HepG2 (cell line): ENCODE measurements around the gene SALL4. TPM values are rescaled to one million over a fixed set of nuclear protein-coding genes. Genes with fewer than 3 reads are reported as not detected.

ENCODE experiments used
- AKAP8 ChIP-seq: sonication (generic); formaldehyde crosslinking; IDR thresholded peaks from 2 replicates; pipeline ENCODE4 v1.5.1; 2020; ENCODE audit warnings: mild to moderate bottlenecking, missing genetic modification reagents
- ATF7-NPFF ChIP-seq: sonication (generic); formaldehyde crosslinking; IDR thresholded peaks from 2 replicates; pipeline ENCODE4 v1.8.1; 2023; ENCODE audit warnings: mild to moderate bottlenecking, low read depth, missing genetic modification reagents, moderate library complexity
- IRX3 ChIP-seq: sonication (generic); formaldehyde crosslinking; IDR thresholded peaks from 2 replicates; pipeline ENCODE4 v1.8.1; 2023; ENCODE audit warnings: mild to moderate bottlenecking, low read depth, missing genetic modification reagents, borderline replicate concordance
- MZF1 ChIP-seq: sonication (generic); formaldehyde crosslinking; IDR thresholded peaks from 2 replicates; pipeline ENCODE4 v1.8.1; 2023; ENCODE audit warnings: mild to moderate bottlenecking, missing genetic modification reagents, borderline replicate concordance
- NONO ChIP-seq, 2 experiments: fragments of 450-650 bp in 1 of 2; sonication (generic) in 1 of 2; formaldehyde crosslinking in 1 of 2; IDR thresholded peaks in 1 of 2; conservative IDR thresholded peaks in 1 of 2; 2 replicates each; pipeline versions ENCODE4 v1.6.1 to v1.8.0; 2017 to 2022; ENCODE audit warnings: mild to moderate bottlenecking in 1 of 2, missing genetic modification reagents in 1 of 2, moderate library complexity in 1 of 2
- SATB2 ChIP-seq: sonication (generic); formaldehyde crosslinking; IDR thresholded peaks from 2 replicates; pipeline ENCODE4 v1.5.0; 2020; ENCODE audit warnings: missing genetic modification reagents
- ZBTB7B ChIP-seq: sonication (generic); formaldehyde crosslinking; IDR thresholded peaks from 2 replicates; pipeline ENCODE4 v1.4.0; 2020; ENCODE audit warnings: missing genetic modification reagents
- ZNF501 ChIP-seq: sonication (generic); formaldehyde crosslinking; IDR thresholded peaks from 2 replicates; pipeline ENCODE4 v1.5.1; 2020; ENCODE audit warnings: mild to moderate bottlenecking, moderate library complexity, missing genetic modification reagents
- ZNF598 ChIP-seq: sonication (generic); formaldehyde crosslinking; IDR thresholded peaks from 2 replicates; pipeline ENCODE4 v1.5.1; 2020; ENCODE audit warnings: mild to moderate bottlenecking, missing genetic modification reagents, borderline replicate concordance
- polyA plus RNA-seq, 8 experiments: library from polyadenylated mRNA; depleted of rRNA in 3 of 8; stranded (reverse) in 7 of 8; unstranded in 1 of 8; fragments of >200 nt; fragmentation: Illumina TruSeq in 4 of 8; extraction: Trizol in 4 of 8; gene quantifications; 2 replicates each; pipeline versions ENCODE4 v1.2.1 to v1.2.3, GENCODE V29; 2011 to 2016; ENCODE audit warnings: low read depth in 4 of 8, missing spikeins in 1 of 8, mixed read lengths in 1 of 8; ENCODE audit not compliant: insufficient read depth in 1 of 8
- total RNA-seq, 5 experiments: library from RNA; depleted of rRNA; stranded (reverse); fragments of >200 nt; fragmentation: Illumina TruSeq; extraction: Trizol; gene quantifications; 2 replicates each; pipeline ENCODE4 v1.2.3, GENCODE V29; 2016; ENCODE audit warnings: low read depth in 1 of 5
- TF ChIP-seq, protein P1 (sequence below): sonication (generic); formaldehyde crosslinking; IDR thresholded peaks from 2 replicates; pipeline ENCODE4 v1.5.1; 2020; ENCODE audit warnings: missing genetic modification reagents, mild to moderate bottlenecking, borderline replicate concordance
- TF ChIP-seq, protein P2 (sequence below): sonication (generic); formaldehyde crosslinking; conservative IDR thresholded peaks from 2 replicates; pipeline ENCODE4 v1.8.0; 2022; ENCODE audit warnings: missing genetic modification reagents
- TF ChIP-seq, protein P3 (sequence below): sonication (generic); formaldehyde crosslinking; IDR thresholded peaks from 2 replicates; pipeline ENCODE4 v1.5.0; 2020; ENCODE audit warnings: missing genetic modification reagents
- TF ChIP-seq, protein P4 (sequence below): sonication (generic); formaldehyde crosslinking; IDR thresholded peaks from 2 replicates; pipeline ENCODE4 v1.5.0; 2020; ENCODE audit warnings: missing genetic modification reagents
- TF ChIP-seq, protein P5 (sequence below): sonication (generic); formaldehyde crosslinking; IDR thresholded peaks from 2 replicates; pipeline ENCODE4 v1.8.0; 2022; ENCODE audit warnings: low read depth, missing genetic modification reagents
- TF ChIP-seq, protein P6 (sequence below): sonication (generic); formaldehyde crosslinking; IDR thresholded peaks from 2 replicates; pipeline ENCODE4 v1.4.0; 2020; ENCODE audit warnings: missing genetic modification reagents, borderline replicate concordance

SALL4 gene
- total and polyA plus RNA-seq, 2 of the 13 experiments (the other 11 are each of a cell fraction or from before 2014, with no cell fraction given) = 0.33 to 1.8 TPM

DNA sequence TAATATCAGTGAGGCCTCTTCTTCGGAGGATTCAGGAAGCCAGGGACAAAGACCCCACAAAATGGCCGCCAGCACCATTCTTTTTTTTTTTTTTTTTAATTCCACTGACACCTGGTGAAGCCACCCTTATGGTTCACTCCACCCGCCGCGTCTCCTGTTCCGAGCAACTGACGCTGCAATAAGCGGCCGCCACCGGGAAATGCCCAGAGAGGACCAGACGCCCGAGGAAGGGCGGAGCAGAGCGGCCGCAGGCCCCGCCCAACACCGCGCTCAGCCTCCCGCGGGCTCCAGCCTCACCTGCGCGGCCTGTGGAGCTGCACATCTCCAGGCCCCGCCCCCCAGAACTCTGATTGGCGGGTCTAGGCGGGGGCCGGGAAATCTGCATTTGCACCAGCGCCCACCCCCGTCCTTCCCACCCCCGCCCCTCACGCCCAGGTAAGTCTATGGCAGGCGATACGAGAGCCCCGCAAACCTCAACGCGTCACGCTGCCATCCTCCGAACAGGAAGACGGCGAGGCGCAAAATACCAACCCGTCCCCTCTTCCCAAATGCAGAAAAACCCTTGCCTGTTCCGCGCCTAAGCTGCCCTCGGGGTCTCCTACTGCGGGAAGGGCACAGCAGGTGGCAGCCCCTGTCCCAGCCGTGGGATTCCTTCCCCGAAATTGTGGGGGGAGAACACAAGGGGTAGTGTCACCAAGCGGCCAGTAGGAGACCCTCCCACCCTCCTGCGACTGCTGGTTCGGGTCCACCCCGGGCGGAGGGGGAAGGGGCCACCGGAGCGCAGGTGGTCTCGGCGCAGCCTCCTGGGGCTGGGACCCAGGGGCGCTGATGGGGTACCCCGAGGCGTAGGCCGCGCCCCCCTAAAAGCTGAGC lies 35.1 kb downstream of the SALL4 start (continued):
- TF ChIP-seq MZF1 (CRISPR knock-in tag) = no peak
- peak; percentile 68; the same call in 1 of the 2 replicates for TF ChIP-seq ZNF598 (CRISPR knock-in tag)
- TF ChIP-seq NONO (IDR thresholded peaks at IDR 0.05) = no peak
- TF ChIP-seq NONO (CRISPR knock-in tag; conservative IDR thresholded peaks at IDR 0.05) = no peak
- TF ChIP-seq, protein P1, sequence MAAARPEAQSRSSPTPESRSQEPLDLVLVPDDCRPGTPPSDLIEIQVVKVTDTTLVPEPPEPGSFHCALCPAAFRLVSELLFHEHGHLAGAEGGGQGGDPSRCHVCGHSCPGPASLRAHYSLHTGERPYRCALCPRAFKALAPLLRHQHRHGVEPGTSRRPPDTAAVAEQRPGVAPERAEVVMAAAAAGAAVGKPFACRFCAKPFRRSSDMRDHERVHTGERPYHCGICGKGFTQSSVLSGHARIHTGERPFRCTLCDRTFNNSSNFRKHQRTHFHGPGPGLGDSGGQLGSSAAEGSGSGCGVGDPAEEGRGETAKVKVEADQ (CRISPR knock-in tag) = no peak
- TF ChIP-seq IRX3 (CRISPR knock-in tag) = no peak
- peak; percentile 64 for TF ChIP-seq ZBTB7B (CRISPR knock-in tag)
- TF ChIP-seq ATF7-NPFF = peak; percentile 69
- TF ChIP-seq, protein P2, sequence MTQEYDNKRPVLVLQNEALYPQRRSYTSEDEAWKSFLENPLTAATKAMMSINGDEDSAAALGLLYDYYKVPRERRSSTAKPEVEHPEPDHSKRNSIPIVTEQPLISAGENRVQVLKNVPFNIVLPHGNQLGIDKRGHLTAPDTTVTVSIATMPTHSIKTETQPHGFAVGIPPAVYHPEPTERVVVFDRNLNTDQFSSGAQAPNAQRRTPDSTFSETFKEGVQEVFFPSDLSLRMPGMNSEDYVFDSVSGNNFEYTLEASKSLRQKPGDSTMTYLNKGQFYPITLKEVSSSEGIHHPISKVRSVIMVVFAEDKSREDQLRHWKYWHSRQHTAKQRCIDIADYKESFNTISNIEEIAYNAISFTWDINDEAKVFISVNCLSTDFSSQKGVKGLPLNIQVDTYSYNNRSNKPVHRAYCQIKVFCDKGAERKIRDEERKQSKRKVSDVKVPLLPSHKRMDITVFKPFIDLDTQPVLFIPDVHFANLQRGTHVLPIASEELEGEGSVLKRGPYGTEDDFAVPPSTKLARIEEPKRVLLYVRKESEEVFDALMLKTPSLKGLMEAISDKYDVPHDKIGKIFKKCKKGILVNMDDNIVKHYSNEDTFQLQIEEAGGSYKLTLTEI = no peak
- TF ChIP-seq, protein P3, sequence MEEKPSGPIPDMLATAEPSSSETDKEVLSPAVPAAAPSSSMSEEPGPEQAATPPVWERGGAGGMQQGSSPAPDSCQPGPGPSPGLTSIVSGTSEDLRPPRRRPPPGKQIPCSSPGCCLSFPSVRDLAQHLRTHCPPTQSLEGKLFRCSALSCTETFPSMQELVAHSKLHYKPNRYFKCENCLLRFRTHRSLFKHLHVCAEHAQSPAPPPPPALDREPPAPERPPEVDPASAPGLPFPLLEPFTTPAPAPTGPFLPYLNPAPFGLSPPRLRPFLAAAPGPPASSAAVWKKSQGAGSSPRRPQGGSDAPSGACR (CRISPR knock-in tag) = peak; percentile 73; the same call in 1 of the 2 replicates
- peak; percentile 68 for TF ChIP-seq ZNF501
- TF ChIP-seq, protein P4, sequence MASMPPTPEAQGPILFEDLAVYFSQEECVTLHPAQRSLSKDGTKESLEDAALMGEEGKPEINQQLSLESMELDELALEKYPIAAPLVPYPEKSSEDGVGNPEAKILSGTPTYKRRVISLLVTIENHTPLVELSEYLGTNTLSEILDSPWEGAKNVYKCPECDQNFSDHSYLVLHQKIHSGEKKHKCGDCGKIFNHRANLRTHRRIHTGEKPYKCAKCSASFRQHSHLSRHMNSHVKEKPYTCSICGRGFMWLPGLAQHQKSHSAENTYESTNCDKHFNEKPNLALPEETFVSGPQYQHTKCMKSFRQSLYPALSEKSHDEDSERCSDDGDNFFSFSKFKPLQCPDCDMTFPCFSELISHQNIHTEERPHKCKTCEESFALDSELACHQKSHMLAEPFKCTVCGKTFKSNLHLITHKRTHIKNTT (CRISPR knock-in tag) = no peak
- TF ChIP-seq, protein P5, sequence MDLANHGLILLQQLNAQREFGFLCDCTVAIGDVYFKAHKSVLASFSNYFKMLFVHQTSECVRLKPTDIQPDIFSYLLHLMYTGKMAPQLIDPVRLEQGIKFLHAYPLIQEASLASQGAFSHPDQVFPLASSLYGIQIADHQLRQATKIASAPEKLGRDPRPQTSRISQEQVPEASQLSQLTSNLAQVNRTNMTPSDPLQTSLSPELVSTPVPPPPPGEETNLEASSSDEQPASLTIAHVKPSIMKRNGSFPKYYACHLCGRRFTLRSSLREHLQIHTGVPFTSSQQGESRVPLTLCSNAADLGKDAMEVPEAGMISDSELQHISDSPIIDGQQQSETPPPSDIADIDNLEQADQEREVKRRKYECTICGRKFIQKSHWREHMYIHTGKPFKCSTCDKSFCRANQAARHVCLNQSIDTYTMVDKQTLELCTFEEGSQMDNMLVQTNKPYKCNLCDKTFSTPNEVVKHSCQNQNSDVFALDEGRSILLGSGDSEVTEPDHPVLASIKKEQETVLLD (CRISPR knock-in tag) = no peak
- TF ChIP-seq, protein P6, sequence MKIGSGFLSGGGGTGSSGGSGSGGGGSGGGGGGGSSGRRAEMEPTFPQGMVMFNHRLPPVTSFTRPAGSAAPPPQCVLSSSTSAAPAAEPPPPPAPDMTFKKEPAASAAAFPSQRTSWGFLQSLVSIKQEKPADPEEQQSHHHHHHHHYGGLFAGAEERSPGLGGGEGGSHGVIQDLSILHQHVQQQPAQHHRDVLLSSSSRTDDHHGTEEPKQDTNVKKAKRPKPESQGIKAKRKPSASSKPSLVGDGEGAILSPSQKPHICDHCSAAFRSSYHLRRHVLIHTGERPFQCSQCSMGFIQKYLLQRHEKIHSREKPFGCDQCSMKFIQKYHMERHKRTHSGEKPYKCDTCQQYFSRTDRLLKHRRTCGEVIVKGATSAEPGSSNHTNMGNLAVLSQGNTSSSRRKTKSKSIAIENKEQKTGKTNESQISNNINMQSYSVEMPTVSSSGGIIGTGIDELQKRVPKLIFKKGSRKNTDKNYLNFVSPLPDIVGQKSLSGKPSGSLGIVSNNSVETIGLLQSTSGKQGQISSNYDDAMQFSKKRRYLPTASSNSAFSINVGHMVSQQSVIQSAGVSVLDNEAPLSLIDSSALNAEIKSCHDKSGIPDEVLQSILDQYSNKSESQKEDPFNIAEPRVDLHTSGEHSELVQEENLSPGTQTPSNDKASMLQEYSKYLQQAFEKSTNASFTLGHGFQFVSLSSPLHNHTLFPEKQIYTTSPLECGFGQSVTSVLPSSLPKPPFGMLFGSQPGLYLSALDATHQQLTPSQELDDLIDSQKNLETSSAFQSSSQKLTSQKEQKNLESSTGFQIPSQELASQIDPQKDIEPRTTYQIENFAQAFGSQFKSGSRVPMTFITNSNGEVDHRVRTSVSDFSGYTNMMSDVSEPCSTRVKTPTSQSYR (CRISPR knock-in tag) = peak; percentile 58; the same call in 1 of the 2 replicates
- no peak for TF ChIP-seq SATB2 (CRISPR knock-in tag)
- peak; percentile 15; the same call in 1 of the 2 replicates for TF ChIP-seq AKAP8 (CRISPR knock-in tag)
